GM23338 (cell line): ENCODE data around the gene AKAP17A. TPM values are rescaled to one million over a fixed set of nuclear protein-coding genes. Genes with fewer than 3 reads are reported as not detected.

Experiments used
- ATAC-seq: fragments of 200-7000 bp; cut with Tn5 transposase; 3 replicates; pipeline ENCODE4 v1.9.1; 2020
- DNase-seq: peaks from one replicate; pipeline ENCODE4 v3.0.0-alpha.2; 2015; ENCODE audit warnings: low spot score
- H2AFZ ChIP-seq: fragments of 200-600 bp; sonication (generic); 2 replicates; pipeline ENCODE4 v1.8.0; 2016; ENCODE audit warnings: antibody characterized with exemption, mild to moderate bottlenecking, moderate library complexity
- H3F3A ChIP-seq: fragments of 200-600 bp; sonication (generic); replicated peaks from 2 replicates; pipeline ENCODE4 v1.8.0; 2017; ENCODE audit warnings: antibody characterized with exemption, mixed run types, low read depth
- H3K27ac ChIP-seq: fragments of 200-600 bp; sonication (generic); 2 replicates; pipeline ENCODE4 v1.6.1; 2016; ENCODE audit warnings: low read depth
- H3K27me3 ChIP-seq: fragments of 200-600 bp; sonication (generic); 2 replicates; pipeline ENCODE4 v1.8.0; 2016; ENCODE audit warnings: mild to moderate bottlenecking, mixed run types, moderate library complexity; ENCODE audit not compliant: insufficient read depth
- H3K36me3 ChIP-seq: fragments of 200-600 bp; sonication (generic); 2 replicates; pipeline ENCODE4 v1.8.0; 2016; ENCODE audit warnings: mild to moderate bottlenecking; ENCODE audit not compliant: insufficient read depth
- H3K4me1 ChIP-seq: fragments of 200-600 bp; sonication (generic); 2 replicates; pipeline ENCODE4 v1.8.0; 2016; ENCODE audit warnings: mild to moderate bottlenecking, moderate library complexity; ENCODE audit not compliant: insufficient read depth
- H3K4me2 ChIP-seq: fragments of 200-600 bp; sonication (generic); 2 replicates; pipeline ENCODE4 v1.7.1; 2017; ENCODE audit warnings: mixed run types
- H3K4me3 ChIP-seq: fragments of 200-600 bp; sonication (generic); 2 replicates; pipeline ENCODE4 v1.6.1; 2016; ENCODE audit warnings: mixed run types
- H3K79me2 ChIP-seq: fragments of 200-600 bp; sonication (generic); replicated peaks from 2 replicates; pipeline ENCODE4 v1.8.0; 2017; ENCODE audit warnings: mild to moderate bottlenecking; ENCODE audit not compliant: insufficient read depth
- H3K9me2 ChIP-seq: fragments of 200-600 bp; sonication (generic); 2 replicates; pipeline ENCODE4 v1.8.0; 2017; ENCODE audit not compliant: insufficient read depth
- H4K20me1 ChIP-seq: fragments of 200-600 bp; sonication (generic); replicated peaks from 2 replicates; pipeline ENCODE4 v1.8.0; 2017; ENCODE audit warnings: mild to moderate bottlenecking; ENCODE audit not compliant: insufficient read depth
- H3K27ac Mint-ChIP-seq: 2 replicates; pipeline ENCODE4 v1.8.0; 2020; ENCODE audit warnings: inconsistent platforms, mild to moderate bottlenecking, moderate library complexity, mixed read lengths
- H3K27me3 Mint-ChIP-seq: 3 replicates; pipeline ENCODE4 v1.8.0; 2022; ENCODE audit warnings: low read depth, mild to moderate bottlenecking, moderate library complexity, mixed read lengths, inconsistent platforms; ENCODE audit not compliant: insufficient read depth, poor library complexity
- H3K36me3 Mint-ChIP-seq: 3 replicates; pipeline ENCODE4 v1.8.0; 2021; ENCODE audit warnings: low read depth, mild to moderate bottlenecking, inconsistent platforms, moderate library complexity, mixed read lengths
- H3K4me1 Mint-ChIP-seq: 3 replicates; pipeline ENCODE4 v1.8.0; 2020; ENCODE audit warnings: mild to moderate bottlenecking, inconsistent platforms, mixed read lengths
- H3K4me3 Mint-ChIP-seq: 3 replicates; pipeline ENCODE4 v1.8.0; 2021; ENCODE audit warnings: moderate library complexity, mild to moderate bottlenecking, inconsistent platforms, mixed read lengths
- H3K9me3 Mint-ChIP-seq: 3 replicates; pipeline ENCODE4 v1.8.0; 2020; ENCODE audit warnings: moderate library complexity, mild to moderate bottlenecking, inconsistent platforms, mixed read lengths
- EZH2 ChIP-seq: fragments of 200-600 bp; sonication (generic); IDR thresholded peaks from one replicate; pipeline ENCODE4 v1.8.0; 2017; ENCODE audit warnings: antibody characterized with exemption, mild to moderate bottlenecking, low read depth; ENCODE audit not compliant: unreplicated experiment
- EZH2phosphoT487 ChIP-seq: fragments of 200-600 bp; sonication (generic); IDR thresholded peaks from one replicate; pipeline ENCODE4 v1.8.1; 2018; ENCODE audit warnings: antibody characterized with exemption; ENCODE audit not compliant: unreplicated experiment
- polyA plus RNA-seq: library from polyadenylated mRNA; unstranded; fragments of >200 nt; fragmentation: Nextera tagmentation; extraction: Ambion mirVana; gene quantifications from 2 replicates; pipeline ENCODE4 v1.2.1, GENCODE V29; 2016
- total RNA-seq: library from RNA; depleted of rRNA; stranded (reverse); fragments of >200 nt; shearing (Covaris generic); gene quantifications from 2 replicates; pipeline ENCODE4 v1.2.3, GENCODE V29; 2014
- TF ChIP-seq, protein P1 (sequence below), 2 experiments: fragments of 200-600 bp in 1 of 2; sonication (generic) in 1 of 2; conservative IDR thresholded peaks; 2 replicates each; pipeline versions ENCODE4 v1.5.1 to v1.6.1; 2016 to 2017; ENCODE audit warnings: antibody characterized with exemption in 2 of 2, low read depth in 2 of 2, mild to moderate bottlenecking in 2 of 2, moderate library complexity in 1 of 2
- TF ChIP-seq, protein P2 (sequence below): fragments of 250-450 bp; sonication (Bioruptor Pico); IDR thresholded peaks from 2 replicates; pipeline ENCODE4 v1.5.0; 2020; ENCODE audit warnings: mild to moderate bottlenecking, moderate library complexity

The AKAP17A gene
- total and polyA plus RNA-seq, 2 experiments from 2014 or later = 27.6 to 64.3 TPM

DNA sequence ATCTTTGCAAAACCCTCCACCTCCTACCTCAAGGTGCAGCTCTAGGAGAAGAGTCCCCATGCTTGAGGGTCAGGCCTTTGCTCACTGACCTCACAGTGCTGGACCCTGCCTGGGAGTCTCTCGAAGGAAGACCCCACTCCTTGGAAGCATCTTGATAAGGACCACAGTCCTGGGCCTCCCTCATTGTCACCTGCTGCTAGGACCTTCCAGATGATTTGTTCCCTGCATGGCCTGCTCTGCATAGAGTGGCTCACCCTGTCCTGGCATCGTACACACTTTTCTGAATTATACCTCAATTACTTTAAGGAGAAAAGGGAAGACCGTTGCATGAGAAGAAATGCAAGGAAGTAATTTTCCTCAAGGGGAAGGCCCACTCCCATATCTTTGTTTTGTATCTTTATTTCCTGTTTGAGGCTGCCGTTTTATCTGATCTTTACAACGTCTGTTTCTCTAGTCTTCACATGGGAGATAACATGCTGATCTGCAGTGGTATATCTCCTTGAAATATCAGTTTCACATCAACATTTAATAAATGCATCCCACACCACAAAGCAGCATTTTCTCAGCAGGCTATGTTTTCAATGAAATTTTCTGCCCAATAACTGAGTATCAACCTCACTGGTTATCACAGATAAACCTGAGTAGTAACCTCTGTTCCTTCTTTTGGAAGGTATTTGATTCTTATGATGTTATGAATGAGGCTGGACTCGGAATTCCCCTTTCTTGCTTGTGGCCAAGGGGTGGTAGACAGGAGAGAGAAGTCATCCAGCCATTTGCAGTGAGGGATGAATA, 15.0 kb upstream of the AKAP17A start:
- no peaks in the 10 kb centered on the region for H3K79me2 ChIP-seq
- no peak for ATAC-seq
- no peaks in the 10 kb centered on the region for H4K20me1 ChIP-seq
- no peak overlapping the region for H3K4me2 ChIP-seq
- no peak overlapping the region for H3K4me3 Mint-ChIP-seq
- no peak overlapping the region for H3K27ac Mint-ChIP-seq
- H3K9me3 Mint-ChIP-seq = peaks cover 49% of the 10 kb centered on the region
- H3K36me3 Mint-ChIP-seq = peaks cover 3% of the 10 kb centered on the region; the same call in 2 of the 3 replicates
- H3K4me3 ChIP-seq = no peak overlapping the region
- TF ChIP-seq EZH2 = no peak
- no peak for TF ChIP-seq EZH2phosphoT487
- TF ChIP-seq, protein P1, sequence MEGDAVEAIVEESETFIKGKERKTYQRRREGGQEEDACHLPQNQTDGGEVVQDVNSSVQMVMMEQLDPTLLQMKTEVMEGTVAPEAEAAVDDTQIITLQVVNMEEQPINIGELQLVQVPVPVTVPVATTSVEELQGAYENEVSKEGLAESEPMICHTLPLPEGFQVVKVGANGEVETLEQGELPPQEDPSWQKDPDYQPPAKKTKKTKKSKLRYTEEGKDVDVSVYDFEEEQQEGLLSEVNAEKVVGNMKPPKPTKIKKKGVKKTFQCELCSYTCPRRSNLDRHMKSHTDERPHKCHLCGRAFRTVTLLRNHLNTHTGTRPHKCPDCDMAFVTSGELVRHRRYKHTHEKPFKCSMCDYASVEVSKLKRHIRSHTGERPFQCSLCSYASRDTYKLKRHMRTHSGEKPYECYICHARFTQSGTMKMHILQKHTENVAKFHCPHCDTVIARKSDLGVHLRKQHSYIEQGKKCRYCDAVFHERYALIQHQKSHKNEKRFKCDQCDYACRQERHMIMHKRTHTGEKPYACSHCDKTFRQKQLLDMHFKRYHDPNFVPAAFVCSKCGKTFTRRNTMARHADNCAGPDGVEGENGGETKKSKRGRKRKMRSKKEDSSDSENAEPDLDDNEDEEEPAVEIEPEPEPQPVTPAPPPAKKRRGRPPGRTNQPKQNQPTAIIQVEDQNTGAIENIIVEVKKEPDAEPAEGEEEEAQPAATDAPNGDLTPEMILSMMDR (conservative IDR thresholded peaks at IDR 0.05; ENCODE audit: low read depth in 2 of 2) = no peak
- TF ChIP-seq, protein P2, sequence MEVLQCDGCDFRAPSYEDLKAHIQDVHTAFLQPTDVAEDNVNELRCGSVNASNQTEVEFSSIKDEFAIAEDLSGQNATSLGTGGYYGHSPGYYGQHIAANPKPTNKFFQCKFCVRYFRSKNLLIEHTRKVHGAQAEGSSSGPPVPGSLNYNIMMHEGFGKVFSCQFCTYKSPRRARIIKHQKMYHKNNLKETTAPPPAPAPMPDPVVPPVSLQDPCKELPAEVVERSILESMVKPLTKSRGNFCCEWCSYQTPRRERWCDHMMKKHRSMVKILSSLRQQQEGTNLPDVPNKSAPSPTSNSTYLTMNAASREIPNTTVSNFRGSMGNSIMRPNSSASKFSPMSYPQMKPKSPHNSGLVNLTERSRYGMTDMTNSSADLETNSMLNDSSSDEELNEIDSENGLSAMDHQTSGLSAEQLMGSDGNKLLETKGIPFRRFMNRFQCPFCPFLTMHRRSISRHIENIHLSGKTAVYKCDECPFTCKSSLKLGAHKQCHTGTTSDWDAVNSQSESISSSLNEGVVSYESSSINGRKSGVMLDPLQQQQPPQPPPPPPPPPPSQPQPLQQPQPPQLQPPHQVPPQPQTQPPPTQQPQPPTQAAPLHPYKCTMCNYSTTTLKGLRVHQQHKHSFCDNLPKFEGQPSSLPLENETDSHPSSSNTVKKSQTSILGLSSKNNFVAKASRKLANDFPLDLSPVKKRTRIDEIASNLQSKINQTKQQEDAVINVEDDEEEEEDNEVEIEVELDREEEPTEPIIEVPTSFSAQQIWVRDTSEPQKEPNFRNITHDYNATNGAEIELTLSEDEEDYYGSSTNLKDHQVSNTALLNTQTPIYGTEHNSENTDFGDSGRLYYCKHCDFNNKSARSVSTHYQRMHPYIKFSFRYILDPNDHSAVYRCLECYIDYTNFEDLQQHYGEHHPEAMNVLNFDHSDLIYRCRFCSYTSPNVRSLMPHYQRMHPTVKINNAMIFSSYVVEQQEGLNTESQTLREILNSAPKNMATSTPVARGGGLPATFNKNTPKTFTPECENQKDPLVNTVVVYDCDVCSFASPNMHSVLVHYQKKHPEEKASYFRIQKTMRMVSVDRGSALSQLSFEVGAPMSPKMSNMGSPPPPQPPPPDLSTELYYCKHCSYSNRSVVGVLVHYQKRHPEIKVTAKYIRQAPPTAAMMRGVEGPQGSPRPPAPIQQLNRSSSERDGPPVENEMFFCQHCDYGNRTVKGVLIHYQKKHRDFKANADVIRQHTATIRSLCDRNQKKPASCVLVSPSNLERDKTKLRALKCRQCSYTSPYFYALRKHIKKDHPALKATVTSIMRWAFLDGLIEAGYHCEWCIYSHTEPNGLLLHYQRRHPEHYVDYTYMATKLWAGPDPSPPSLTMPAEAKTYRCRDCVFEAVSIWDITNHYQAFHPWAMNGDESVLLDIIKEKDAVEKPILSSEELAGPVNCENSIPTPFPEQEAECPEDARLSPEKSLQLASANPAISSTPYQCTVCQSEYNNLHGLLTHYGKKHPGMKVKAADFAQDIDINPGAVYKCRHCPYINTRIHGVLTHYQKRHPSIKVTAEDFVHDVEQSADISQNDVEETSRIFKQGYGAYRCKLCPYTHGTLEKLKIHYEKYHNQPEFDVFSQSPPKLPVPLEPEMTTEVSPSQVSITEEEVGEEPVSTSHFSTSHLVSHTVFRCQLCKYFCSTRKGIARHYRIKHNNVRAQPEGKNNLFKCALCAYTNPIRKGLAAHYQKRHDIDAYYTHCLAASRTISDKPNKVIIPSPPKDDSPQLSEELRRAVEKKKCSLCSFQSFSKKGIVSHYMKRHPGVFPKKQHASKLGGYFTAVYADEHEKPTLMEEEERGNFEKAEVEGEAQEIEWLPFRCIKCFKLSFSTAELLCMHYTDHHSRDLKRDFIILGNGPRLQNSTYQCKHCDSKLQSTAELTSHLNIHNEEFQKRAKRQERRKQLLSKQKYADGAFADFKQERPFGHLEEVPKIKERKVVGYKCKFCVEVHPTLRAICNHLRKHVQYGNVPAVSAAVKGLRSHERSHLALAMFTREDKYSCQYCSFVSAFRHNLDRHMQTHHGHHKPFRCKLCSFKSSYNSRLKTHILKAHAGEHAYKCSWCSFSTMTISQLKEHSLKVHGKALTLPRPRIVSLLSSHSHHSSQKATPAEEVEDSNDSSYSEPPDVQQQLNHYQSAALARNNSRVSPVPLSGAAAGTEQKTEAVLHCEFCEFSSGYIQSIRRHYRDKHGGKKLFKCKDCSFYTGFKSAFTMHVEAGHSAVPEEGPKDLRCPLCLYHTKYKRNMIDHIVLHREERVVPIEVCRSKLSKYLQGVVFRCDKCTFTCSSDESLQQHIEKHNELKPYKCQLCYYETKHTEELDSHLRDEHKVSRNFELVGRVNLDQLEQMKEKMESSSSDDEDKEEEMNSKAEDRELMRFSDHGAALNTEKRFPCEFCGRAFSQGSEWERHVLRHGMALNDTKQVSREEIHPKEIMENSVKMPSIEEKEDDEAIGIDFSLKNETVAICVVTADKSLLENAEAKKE (CRISPR knock-in tag) = no peak
- H3K4me1 Mint-ChIP-seq = no peaks in the 10 kb centered on the region
- H3K4me1 ChIP-seq = no peaks in the 10 kb centered on the region
- H3K9me2 ChIP-seq = 0 out of 2 replicates have a peak, but pooled peaks cover 13% of the 10 kb centered on the region
- H3K36me3 ChIP-seq = no peaks in the 10 kb centered on the region
- H3K27me3 ChIP-seq = no peaks in the 10 kb centered on the region
- H3K27ac ChIP-seq = no peak overlapping the region
- H3F3A ChIP-seq = no peaks in the 10 kb centered on the region
- no peaks in the 10 kb centered on the region for H3K27me3 Mint-ChIP-seq
- H2AFZ ChIP-seq = no peak overlapping the region
- no peak for DNase-seq
